ENCODE measurements around the gene SH3GLB2.
A peak's percentile ranks its signal among the peaks of the same experiment; 100 is the strongest.
"Not testable (repeated sequence)": the region's sequence is repeated elsewhere in the genome, so short reads cannot be mapped to it uniquely, and the experiment has no call there.

SH3GLB2 gene

DNA sequence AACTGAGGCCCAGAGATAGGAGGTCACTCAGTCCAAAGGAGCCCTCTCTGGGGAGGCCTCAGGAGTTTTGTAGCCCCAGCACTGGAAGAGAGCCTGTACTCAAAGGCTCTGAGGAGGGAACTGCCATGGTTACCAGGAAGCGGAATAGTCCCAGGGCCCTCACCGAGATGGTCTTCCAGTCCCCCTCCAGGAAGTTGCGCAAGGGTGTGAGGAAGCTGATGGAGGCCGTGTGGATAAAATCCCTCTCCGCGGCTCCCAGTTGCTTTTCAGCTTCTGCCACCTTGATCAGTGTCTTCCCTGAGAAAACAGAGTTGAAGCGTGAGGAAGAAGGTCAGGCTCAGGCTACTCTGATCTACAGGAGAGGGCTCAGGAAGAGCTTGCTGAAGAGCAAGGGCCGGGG, 13.5 kb downstream of the SH3GLB2 start:
- DNase-seq (ENCODE audit: low spot score) = no peak

- no peak for DNase-seq (ENCODE audit: low spot score)
Observed at GRCh38 chr9:129014124-129014523, 14.0 kb downstream of the SH3GLB2 start.

- no peak for DNase-seq (ENCODE audit: low spot score)
Observed at GRCh38 chr9:129013674-129014073, 14.5 kb downstream of the SH3GLB2 start.

DNA sequence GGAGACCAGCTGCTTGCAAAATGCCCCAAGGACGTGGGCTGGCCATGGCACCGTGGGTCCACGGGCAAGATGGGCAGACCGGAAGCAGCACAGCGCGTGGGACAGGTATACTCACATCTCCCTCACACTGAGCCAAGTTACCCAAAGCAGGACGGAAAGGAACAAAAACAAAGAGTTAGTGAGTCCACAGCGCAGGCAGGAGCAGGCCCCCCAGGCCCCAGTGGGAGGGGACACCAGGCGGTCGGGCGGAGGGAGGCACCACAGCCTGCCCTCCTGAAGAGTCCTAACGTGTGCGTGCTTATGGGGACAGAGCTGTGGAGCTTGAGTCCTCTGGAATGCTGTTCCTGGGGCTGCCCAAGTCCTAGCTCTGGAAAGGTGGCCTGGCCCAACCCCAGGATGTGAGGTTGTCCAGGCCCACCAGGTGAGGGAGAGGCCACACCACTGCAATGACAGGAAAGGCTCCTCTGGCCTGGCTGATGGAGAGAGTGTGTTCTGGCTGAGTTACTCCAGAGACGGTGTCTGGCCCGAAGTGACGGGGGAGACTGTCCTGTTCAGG, 15.2 kb downstream of the SH3GLB2 start:
- no peak for DNase-seq (ENCODE audit: low spot score)

DNA sequence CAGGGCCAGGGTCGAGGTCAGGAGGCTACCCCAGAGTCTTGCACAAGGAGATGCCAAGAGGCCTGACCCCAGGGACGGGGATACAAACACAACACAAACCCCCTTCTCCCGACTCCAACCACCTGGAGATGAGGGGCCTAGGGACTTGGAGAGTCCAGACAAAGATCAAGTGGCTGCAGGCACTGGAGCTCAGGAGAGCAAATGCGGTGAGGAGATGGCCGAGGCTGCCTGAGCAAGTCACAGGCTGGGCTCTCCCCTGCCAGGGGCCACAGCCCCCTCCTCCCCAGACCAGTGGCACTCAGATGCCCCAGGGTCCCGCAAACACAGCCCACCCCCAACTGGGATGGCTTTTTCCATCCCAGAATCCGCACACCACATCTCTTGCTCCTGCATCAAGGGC, 15.8 kb downstream of the SH3GLB2 start:
- DNase-seq (ENCODE audit: low spot score) = no peak

- no peak for DNase-seq (ENCODE audit: low spot score)
Observed at GRCh38 chr9:129011761-129012181, 16.4 kb downstream of the SH3GLB2 start.

DNA sequence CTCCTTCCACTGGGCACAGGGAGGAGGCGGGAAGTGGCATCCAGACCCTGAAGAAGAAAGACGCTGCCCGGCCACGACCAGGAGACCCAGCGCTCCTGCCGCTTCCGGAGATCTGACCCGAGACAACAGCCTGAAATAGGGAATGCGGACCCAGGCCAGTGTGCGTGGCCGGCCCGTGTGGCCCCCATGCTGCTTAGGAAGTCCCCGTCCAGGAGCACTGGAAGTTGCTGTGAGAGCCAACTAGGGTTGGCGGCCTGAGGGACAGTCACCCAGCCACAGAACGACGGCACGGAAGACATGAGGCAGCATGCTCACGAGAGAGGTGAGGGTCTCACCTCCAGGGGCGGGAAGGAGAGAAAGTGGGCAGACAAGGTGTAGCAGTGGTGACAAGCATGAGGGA, 17.0 kb downstream of the SH3GLB2 start:
- no peak for DNase-seq (ENCODE audit: low spot score)

- no peak for DNase-seq (ENCODE audit: low spot score)
Observed at GRCh38 chr9:129010267-129010975, 17.7 kb downstream of the SH3GLB2 start.

DNA sequence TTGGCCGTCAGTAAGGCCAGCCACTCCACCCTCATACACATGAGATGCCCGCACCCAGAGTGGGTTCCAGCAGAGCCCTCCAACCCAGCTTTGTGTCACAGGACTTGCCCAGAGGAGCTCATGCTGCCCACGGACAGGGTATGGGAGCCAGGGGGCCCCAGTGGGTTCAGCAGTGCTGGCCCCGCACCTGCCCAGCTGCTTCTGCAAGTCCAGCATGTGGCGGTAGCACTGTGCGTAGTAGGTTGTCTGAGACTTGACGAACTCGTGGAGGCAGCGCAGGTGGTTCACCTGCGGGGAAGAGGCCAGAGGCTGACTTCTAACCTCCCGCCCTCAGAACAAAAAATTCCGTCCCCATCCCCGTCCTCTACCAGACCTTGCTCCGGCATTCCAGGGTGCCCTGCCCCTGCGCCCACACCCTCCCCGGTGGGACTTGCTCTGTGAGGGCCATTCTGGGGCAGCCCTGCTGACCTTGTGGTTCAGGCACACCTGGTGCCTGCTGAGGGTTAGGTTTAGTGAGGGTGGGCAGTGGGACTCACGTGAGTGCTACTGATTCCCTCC, 18.5 kb downstream of the SH3GLB2 start:
- DNase-seq (ENCODE audit: low spot score) = no peak

DNA sequence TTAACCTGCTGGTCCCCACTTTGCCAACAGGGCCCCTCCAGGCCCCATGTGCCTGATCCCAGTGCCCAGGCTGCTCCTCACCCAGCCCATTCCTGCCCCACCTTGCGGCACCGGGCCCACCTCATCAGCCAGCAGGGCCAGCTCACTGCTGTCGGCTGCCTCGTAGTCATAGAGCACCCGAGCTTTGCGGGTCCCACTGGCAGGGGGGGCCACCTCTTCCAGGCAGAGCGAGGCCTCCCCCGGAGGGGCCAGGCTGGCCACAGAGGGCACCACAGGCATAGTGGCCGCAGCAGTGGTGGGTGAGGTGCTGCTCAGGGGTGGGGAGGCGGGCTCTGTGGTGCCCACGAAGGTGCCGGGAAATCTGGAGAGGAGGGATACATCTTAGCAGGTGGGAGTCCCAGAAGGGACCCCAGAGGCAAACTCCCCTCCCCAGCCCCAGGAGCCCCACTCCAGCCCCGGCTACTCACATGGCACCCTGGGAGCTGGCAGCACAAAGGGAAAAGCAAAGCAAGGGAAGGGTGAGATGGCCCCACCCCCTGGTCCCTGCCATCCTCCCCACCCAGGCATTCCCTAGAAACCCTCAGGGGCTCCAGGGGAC, 19.0 kb downstream of the SH3GLB2 start:
- no peak for DNase-seq (ENCODE audit: low spot score)

DNA sequence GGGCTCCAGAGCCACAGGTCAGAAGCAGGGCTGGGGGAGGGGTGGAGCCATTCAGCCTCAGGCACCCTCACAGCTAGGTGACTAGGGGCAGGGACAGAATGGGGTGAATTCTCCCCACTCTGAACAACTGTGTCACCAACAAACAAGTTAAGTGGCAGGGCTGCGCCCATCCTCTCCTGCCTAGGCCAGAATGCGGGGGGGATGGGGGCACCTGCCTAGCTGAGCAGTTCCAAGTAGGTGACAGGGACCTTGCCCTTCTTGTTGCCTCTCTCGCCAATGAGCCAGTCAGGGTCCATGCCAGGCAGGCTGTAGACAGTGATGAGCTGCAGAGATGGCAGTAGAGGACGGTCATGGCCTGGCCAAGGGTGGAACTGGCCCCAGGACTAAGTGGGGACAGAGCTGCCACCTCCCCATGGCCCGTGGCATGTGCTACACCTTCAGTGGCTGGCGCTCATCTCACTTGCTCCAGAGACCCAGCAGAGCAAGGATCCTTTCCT, 19.6 kb downstream of the SH3GLB2 start:
- DNase-seq (ENCODE audit: low spot score) = no peak

GRCh38 chr9:129007766-129008468, 20.2 kb downstream of the SH3GLB2 start:
- DNase-seq (ENCODE audit: low spot score) = no peak

DNA sequence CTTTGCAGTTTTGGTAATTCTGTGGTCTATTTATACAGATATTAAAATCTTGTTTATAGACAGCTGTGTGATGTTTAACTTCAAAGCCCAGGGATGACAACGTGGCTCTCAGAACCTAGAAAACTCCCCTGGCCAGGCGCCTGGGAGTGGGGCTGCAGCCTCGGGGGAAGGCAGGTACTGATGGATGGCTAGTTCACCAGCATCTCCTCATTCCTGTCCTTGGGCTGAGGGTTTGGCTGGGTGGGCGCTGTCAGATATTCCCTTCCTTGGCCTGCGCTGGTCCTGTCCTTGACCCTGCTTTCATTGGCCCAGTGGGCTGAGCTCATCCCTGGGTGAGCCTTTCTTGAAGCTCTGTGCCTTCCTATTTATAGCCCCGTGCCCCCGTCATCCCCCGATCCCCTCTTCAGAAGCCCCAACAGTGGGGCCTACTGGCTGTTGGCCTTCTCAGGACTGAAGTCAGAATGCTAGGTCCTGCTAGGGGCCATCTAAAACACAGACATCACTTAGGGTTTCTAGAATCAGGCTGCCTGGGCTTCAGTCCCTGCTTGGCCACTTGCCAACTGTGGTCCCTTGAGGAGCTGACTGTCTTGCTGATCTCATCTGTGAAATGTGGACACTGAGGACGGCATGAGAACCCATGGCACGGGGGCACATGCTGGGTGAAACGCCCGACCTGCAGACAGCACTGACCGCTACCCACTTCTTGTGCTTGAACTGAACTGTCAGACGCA, 20.9 kb downstream of the SH3GLB2 start:
- DNase-seq (ENCODE audit: low spot score) = no peak

- peak; percentile 59 for DNase-seq (ENCODE audit: low spot score)
Observed at GRCh38 chr9:129006328-129007034, 21.6 kb downstream of the SH3GLB2 start.

GRCh38 chr9:129005336-129005997, 22.7 kb downstream of the SH3GLB2 start:
- DNase-seq (ENCODE audit: low spot score) = no peak

DNA sequence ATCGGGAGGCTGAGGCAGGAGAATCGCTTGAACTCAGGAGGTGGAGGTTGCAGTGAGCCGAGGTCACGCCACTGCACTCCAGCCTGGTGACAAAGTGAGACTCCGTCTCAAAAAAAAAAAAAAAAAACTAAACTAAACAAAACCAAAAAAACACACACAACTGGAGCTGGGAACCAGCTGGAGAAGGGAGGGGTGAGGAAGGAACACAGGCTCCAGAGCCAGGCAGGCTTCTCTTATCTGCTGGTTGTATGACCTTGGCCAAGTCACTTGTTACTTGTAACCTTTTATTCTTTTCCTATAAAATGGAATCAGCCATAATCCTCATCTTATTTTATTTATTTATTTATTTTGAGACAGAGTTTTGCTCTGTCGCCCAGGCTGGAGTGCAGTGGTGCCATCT, 24.0 kb downstream of the SH3GLB2 start:
- DNase-seq (ENCODE audit: low spot score) = not testable (repeated sequence)

DNA sequence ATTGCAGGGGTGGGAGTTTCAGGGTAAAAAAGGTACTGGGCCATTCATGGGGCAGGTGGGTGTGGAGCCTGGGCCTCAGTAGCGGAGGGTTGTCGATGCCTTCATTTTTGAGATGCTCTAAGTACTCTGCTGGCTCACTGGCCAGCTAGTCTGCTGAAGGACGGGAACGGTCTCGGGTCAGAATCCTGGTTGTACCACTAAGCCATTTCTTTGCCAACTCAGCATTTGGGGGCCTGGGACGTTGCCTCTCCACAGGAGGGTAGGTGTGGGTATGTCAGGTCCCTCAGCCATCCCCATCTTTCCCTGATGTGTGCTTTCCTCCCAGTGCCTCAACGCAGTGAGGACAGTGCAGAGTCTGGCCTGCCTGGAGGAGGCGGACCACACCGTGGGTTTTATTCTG, 25.1 kb downstream of the SH3GLB2 start:
- no peak for DNase-seq (ENCODE audit: low spot score)

DNA sequence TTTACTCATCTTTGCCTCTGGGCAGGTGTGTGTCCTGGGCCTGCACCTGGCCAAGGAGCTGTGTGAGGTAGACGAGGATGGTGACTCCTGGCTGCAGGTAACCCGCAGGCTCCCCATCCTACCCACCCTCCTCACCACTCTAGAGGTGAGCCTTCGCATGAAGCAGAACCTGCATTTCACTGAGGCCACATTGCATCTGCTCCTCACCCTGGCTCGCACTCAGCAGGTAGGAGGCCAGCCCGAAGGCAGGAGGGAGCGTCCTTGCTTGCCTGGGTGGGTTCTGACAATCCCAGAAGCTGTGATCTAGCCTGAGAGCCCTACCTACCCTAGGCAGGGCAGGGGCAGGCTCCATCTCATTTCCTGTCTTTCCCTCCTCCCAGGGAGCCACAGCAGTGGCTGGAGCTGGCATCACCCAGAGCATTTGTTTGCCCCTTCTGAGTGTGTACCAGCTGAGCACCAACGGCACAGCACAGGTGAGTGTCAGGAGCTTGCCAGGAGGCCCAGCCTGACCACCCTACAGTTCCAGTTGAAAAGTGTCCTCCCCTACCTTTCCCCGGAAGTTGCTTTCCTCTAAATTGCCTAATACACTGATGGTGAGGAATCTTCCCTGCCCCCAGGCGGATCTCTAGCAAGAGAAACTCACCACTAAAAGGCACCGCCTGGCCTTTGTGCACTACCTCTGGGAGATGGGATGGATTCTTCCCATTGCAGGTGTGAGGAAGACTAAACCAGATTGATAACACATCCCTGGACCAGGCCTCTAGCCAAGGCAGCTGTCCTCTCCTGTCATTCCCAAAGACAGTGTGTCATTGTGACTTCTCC, 26.4 kb downstream of the SH3GLB2 start:
- no peak for DNase-seq (ENCODE audit: low spot score)

DNA sequence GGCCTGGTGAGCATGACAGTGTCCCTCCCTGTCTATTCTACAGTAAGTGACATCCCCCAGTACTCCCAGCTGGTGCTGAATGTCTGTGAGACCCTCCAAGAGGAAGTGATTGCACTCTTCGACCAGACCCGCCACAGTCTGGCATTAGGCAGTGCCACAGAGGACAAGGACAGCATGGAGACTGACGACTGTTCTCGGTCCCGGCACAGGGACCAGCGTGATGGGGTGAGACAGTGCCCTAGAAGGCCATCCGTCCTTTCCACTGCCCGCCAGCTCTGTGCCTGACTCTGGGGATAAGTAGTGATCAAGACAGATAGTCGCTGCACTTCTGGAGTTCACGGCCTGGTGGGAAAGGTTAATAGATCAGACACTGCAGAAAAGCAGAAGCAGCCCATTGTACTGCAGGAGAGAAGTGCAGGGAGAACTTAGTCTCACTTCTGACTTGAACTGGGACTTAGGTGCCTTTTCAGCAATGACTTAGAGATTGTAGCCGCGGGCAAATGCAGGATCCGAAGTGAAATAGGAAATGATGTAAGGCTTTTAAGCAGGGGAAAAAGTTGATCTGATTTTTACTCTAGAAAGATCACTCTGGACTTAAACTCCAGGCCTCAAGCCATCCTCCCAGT, 28.4 kb downstream of the SH3GLB2 start:
- DNase-seq (ENCODE audit: low spot score) = no peak
